Coronary artery (tissue), 2 donors: Measurements from ENCODE around the gene FBXL20.

ENCODE experiments used
- DNase-seq: peaks from one replicate; pipeline ENCODE4 v3.0.0-alpha.2; 2017; ENCODE audit warnings: low spot score
- H3K27ac ChIP-seq, 2 donors: fragments of 200-600 bp; sonication (generic); one replicate each; pipeline ENCODE4 v1.5.1; 2016 to 2019
- H3K4me3 ChIP-seq: fragments of 200-600 bp; sonication (generic); 2 replicates; pipeline ENCODE4 v1.5.1; 2016; ENCODE audit warnings: mild to moderate bottlenecking, moderate library complexity
- CTCF ChIP-seq: fragments of 200-600 bp; sonication (generic); IDR thresholded peaks from one replicate; pipeline ENCODE4 v1.5.1; 2019; ENCODE audit warnings: antibody characterized with exemption

The FBXL20 gene

DNA sequence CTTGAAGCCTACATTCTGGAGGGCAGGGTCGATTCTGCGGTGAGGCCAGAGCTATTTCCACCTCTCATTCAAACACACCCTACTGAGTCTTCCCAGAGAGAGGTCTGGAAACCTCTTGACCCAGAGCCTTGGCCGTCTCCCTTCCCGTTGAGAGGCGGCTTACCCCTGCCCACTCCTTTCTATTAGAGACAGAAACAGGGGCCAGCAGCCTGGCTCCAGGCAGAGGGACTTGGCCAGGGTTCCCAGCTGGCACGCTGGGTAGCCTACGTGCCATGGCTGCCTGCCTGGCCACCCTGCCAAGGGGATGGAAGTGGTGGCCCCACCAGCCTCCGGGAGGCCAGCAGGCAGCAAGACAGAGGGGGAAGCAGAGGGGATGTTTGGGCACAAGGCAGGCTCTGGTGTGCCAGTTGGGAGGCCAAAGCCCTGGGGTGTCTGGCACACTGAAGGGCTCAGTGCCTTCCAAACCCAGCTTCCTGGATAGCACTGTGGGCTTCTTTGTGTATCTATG is 181.7 kb downstream of the FBXL20 start:
- no peak for TF ChIP-seq CTCF
- Histone ChIP-seq H3K4me3 (no peak overlapping the region), H3K27ac (peak overlapping the region; percentile 49 to 78)
- DNase-seq, result no peak

GRCh38 chr17:39218906-39219305 is 182.5 kb downstream of the FBXL20 start:
- DNase-seq, result no peak
- Histone ChIP-seq H3K27ac (peak overlapping the region in 1 of 2 donors; percentile 78), H3K4me3 (no peak overlapping the region)
- no peak for TF ChIP-seq CTCF

GRCh38 chr17:39217734-39218369 is 183.6 kb downstream of the FBXL20 start:
- TF ChIP-seq CTCF, result no peak
- H3K4me3 ChIP-seq, result no peak overlapping the region
- H3K27ac ChIP-seq, result no peak overlapping the region
- no peak for DNase-seq

DNA sequence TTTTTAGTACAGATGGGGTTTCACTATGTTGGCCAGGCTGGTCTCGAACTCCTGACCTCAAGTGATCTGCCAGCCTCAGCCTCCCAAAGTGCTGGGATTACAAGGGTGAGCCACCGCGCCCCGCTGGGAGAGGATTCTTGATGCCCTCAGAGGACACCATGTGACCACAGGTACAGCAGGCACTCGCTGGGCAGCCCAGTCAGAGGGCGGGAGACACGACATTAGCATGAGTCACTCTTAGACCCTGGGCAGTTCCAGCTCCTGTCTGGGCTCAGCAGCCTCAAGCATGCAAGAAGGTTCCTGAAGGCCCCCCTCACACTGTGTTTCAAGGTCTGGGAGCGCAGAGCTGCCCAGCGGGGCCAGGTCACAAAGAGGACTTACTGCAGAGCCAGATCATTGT is 187.6 kb downstream of the FBXL20 start:
- TF ChIP-seq CTCF, result no peak
- no peak overlapping the region for H3K4me3 ChIP-seq
- no peak overlapping the region for H3K27ac ChIP-seq
- DNase-seq, result no peak

GRCh38 chr17:39212841-39213480 is 188.5 kb downstream of the FBXL20 start:
- Histone ChIP-seq H3K27ac (peak overlapping the region in 1 of 2 donors; percentile 56), H3K4me3 (no peak overlapping the region)
- no peak for TF ChIP-seq CTCF
- no peak for DNase-seq

DNA sequence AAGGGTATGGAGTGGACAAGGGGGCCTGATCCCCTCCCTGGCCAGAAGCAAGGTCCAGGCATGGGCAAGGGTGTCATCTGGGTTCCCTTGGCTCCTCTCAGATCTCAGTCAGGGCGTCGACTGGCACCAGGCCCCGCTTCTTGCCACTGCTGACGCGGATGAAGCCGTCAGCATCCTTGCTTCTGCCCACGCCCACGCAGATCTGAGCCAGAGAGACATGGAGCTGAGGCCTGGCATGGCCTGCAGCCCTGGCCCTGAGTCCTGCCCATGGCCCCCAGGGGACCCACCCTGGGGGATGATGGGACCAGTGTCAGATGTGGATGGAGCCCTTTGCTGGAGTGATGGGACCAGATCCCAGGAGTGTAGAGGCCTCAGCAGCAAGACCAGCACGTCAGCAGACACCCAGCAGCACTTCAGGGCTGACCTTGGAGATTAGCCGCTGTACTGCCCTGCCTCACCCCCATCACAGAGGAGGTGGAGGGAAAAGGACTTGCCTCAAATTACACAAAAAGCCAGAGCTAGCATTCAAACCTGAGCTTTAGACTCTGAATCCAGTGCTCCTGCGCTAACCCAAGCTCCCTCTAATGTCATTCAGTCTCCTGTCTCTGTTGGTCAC is 189.1 kb downstream of the FBXL20 start:
- DNase-seq, result no peak
- Histone ChIP-seq H3K27ac (peak overlapping the region; percentile 38 to 56), H3K4me3 (no peak overlapping the region)
- TF ChIP-seq CTCF, result no peak
